Neural progenitor cell (in vitro differentiated cells): ENCODE data around the gene H2AZ1.

ENCODE experiments used
- EZH2 ChIP-seq: fragments of 200-600 bp; sonication (generic); IDR thresholded peaks from 2 replicates; pipeline ENCODE4 v1.6.1; 2017; ENCODE audit warnings: antibody characterized with exemption, mild to moderate bottlenecking, moderate library complexity
- TF ChIP-seq, protein P1 (sequence below): fragments of 200-600 bp; sonication (generic); IDR thresholded peaks from 2 replicates; pipeline ENCODE4 v1.5.1; 2017; ENCODE audit warnings: antibody characterized with exemption, mild to moderate bottlenecking

GRCh38 chr4:99987681-99988080 lies 37.6 kb upstream of the H2AZ1 start:
- TF ChIP-seq EZH2, result no peak
- TF ChIP-seq, protein P1, sequence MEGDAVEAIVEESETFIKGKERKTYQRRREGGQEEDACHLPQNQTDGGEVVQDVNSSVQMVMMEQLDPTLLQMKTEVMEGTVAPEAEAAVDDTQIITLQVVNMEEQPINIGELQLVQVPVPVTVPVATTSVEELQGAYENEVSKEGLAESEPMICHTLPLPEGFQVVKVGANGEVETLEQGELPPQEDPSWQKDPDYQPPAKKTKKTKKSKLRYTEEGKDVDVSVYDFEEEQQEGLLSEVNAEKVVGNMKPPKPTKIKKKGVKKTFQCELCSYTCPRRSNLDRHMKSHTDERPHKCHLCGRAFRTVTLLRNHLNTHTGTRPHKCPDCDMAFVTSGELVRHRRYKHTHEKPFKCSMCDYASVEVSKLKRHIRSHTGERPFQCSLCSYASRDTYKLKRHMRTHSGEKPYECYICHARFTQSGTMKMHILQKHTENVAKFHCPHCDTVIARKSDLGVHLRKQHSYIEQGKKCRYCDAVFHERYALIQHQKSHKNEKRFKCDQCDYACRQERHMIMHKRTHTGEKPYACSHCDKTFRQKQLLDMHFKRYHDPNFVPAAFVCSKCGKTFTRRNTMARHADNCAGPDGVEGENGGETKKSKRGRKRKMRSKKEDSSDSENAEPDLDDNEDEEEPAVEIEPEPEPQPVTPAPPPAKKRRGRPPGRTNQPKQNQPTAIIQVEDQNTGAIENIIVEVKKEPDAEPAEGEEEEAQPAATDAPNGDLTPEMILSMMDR, result no peak
